H1 (cell line): ENCODE data around the gene C3orf22. TPM values are rescaled to one million over a fixed set of nuclear protein-coding genes. Genes with fewer than 3 reads are reported as not detected.

Experiments used
- CTCF ChIA-PET: fragments of 300-600 bp; sonication (Branson Sonifier 250); formaldehyde crosslinking; loops from one replicate; lab custom pipeline; 2021; ENCODE audit not compliant: partially characterized antibody; lab: Charles Lee
- POLR2A ChIA-PET: fragments of 300-600 bp; sonication (Branson Sonifier 250); formaldehyde crosslinking; loops from one replicate; lab custom pipeline; 2021; ENCODE audit warnings: inconsistent platforms; ENCODE audit not compliant: partially characterized antibody; lab: Charles Lee
- DNase-seq, 2 experiments: peaks; one replicate each; pipeline versions ENCODE4 v3.0.0 to v3.0.0-alpha.2; 2010 to 2022; ENCODE audit warnings: low spot score in 2 of 2, low read depth in 1 of 2, mixed read lengths in 1 of 2
- FAIRE-seq: peaks from 2 replicates; lab custom pipeline; 2011; peaks lifted over from hg19 to GRCh38; lab: Jason Lieb, UNC
- H2AFZ ChIP-seq: 2 replicates; pipeline ENCODE4 v1.8.1; 2012; ENCODE audit warnings: low read length, inconsistent platforms
- H2AK5ac ChIP-seq: 2 replicates; pipeline ENCODE4 v1.6.1; 2013; ENCODE audit warnings: low read depth, low read length
- H2BK120ac ChIP-seq: replicated peaks from 2 replicates; pipeline ENCODE3; 2013; ENCODE audit warnings: low read depth, low read length, inconsistent platforms
- H2BK12ac ChIP-seq: 2 replicates; pipeline ENCODE4 v1.6.1; 2013; ENCODE audit warnings: low read depth, low read length
- H2BK15ac ChIP-seq: 2 replicates; pipeline ENCODE4 v1.6.1; 2013; ENCODE audit warnings: low read length
- H2BK20ac ChIP-seq: 2 replicates; pipeline ENCODE4 v1.6.1; 2013; ENCODE audit warnings: low read length
- H2BK5ac ChIP-seq: 2 replicates; pipeline ENCODE4 v1.6.1; 2013; ENCODE audit warnings: low read depth, low read length
- H3K14ac ChIP-seq: 2 replicates; pipeline ENCODE4 v1.6.1; 2013; ENCODE audit warnings: inconsistent platforms; ENCODE audit not compliant: insufficient read length
- H3K18ac ChIP-seq: 2 replicates; pipeline ENCODE4 v1.6.1; 2013; ENCODE audit warnings: low read length; ENCODE audit errors: extremely low read depth
- H3K23ac ChIP-seq: 2 replicates; pipeline ENCODE4 v1.6.1; 2013; ENCODE audit warnings: inconsistent platforms; ENCODE audit not compliant: insufficient read length
- H3K23me2 ChIP-seq: 2 replicates; pipeline ENCODE4 v1.6.1; 2013; ENCODE audit warnings: low read depth, low read length
- H3K27ac ChIP-seq: 2 replicates; pipeline ENCODE4 v1.6.1; 2011; ENCODE audit warnings: low read depth, low read length, inconsistent platforms
- H3K27me3 ChIP-seq, 4 experiments: replicated peaks in 1 of 4; 1 replicate in 1 of 4; 2 replicates in 3 of 4; pipeline versions ENCODE4 v1.6.1 to v1.8.1; 2011 to 2013; ENCODE audit warnings: low read length in 3 of 4, mild to moderate bottlenecking in 3 of 4, inconsistent platforms in 2 of 4, mixed read lengths in 2 of 4, moderate library complexity in 1 of 4; ENCODE audit not compliant: control insufficient read depth in 3 of 4, insufficient read depth in 3 of 4; ENCODE audit errors: extremely low read depth in 1 of 4
- H3K36me3 ChIP-seq, 4 experiments: 2 replicates each; pipeline versions ENCODE4 v1.6.1 to v1.8.1; 2011 to 2013; ENCODE audit warnings: mild to moderate bottlenecking in 4 of 4, low read length in 3 of 4, moderate library complexity in 2 of 4, control low read depth in 1 of 4, inconsistent platforms in 1 of 4; ENCODE audit not compliant: insufficient read depth in 4 of 4, control insufficient read depth in 2 of 4
- H3K4ac ChIP-seq: replicated peaks from 2 replicates; pipeline ENCODE3; 2013; ENCODE audit warnings: low read length, low read depth, mixed read lengths, inconsistent platforms; ENCODE audit not compliant: insufficient read length
- H3K4me1 ChIP-seq, 4 experiments: replicated peaks in 1 of 4; 1 replicate in 1 of 4; 2 replicates in 3 of 4; pipeline versions ENCODE4 v1.6.1 to v1.8.1; 2011 to 2013; ENCODE audit warnings: low read length in 3 of 4, inconsistent platforms in 2 of 4, mixed read lengths in 1 of 4; ENCODE audit not compliant: insufficient read depth in 4 of 4, control insufficient read depth in 3 of 4
- H3K4me2 ChIP-seq, 2 experiments: 2 replicates each; pipeline versions ENCODE4 v1.6.1 to v1.8.1; 2011 to 2013; ENCODE audit warnings: low read depth in 2 of 2, low read length in 2 of 2, control low read depth in 1 of 2, inconsistent platforms in 1 of 2, mild to moderate bottlenecking in 1 of 2; ENCODE audit not compliant: insufficient read depth in 1 of 2
- H3K4me3 ChIP-seq, 4 experiments: fragments of 200-600, 300-600 bp in 1 of 4; sonication (generic), shearing (Covaris generic), sonication (Bioruptor Twin) in 1 of 4; 2 replicates each; pipeline versions ENCODE4 v1.5.1 to v1.8.1; 2011 to 2016; ENCODE audit warnings: low read length in 4 of 4, low read depth in 3 of 4, control low read depth in 2 of 4, inconsistent platforms in 2 of 4, mild to moderate bottlenecking in 2 of 4, mixed read lengths in 1 of 4, moderate library complexity in 1 of 4; ENCODE audit not compliant: insufficient read depth in 2 of 4; ENCODE audit errors: extremely low read depth in 1 of 4
- H3K56ac ChIP-seq: replicated peaks from 2 replicates; pipeline ENCODE3; 2013; ENCODE audit warnings: low read depth, mild to moderate bottlenecking, mixed read lengths, low read length, inconsistent platforms; ENCODE audit not compliant: insufficient read length
- H3K79me1 ChIP-seq: 2 replicates; pipeline ENCODE4 v1.6.1; 2013; ENCODE audit warnings: low read depth, low read length, control low read depth
- H3K79me2 ChIP-seq, 2 experiments: 2 replicates each; pipeline versions ENCODE4 v1.6.1 to v1.8.1; 2012 to 2013; ENCODE audit warnings: low read length in 2 of 2, mild to moderate bottlenecking in 2 of 2, inconsistent platforms in 1 of 2; ENCODE audit not compliant: insufficient read depth in 2 of 2, control insufficient read depth in 1 of 2
- H3K9ac ChIP-seq, 4 experiments: replicated peaks in 1 of 4; 1 replicate in 1 of 4; 2 replicates in 3 of 4; pipeline versions ENCODE4 v1.6.1 to v1.8.1; 2011 to 2013; ENCODE audit warnings: low read depth in 3 of 4, low read length in 3 of 4, control low read depth in 2 of 4, mild to moderate bottlenecking in 2 of 4, moderate library complexity in 2 of 4, inconsistent platforms in 1 of 4; ENCODE audit errors: extremely low read depth in 1 of 4
- H3K9me3 ChIP-seq, 2 experiments: 2 replicates each; pipeline versions ENCODE4 v1.6.1 to v1.8.1; 2012 to 2013; ENCODE audit warnings: mild to moderate bottlenecking in 2 of 2, moderate library complexity in 2 of 2, control low read depth in 1 of 2, inconsistent platforms in 1 of 2, low read depth in 1 of 2, low read length in 1 of 2, mixed read lengths in 1 of 2; ENCODE audit not compliant: insufficient read depth in 2 of 2
- H4K20me1 ChIP-seq, 2 experiments: replicated peaks in 1 of 2; 2 replicates each; pipeline versions ENCODE3 to v1.8.1; 2011 to 2013; ENCODE audit warnings: inconsistent platforms in 2 of 2, low read length in 2 of 2, mild to moderate bottlenecking in 1 of 2; ENCODE audit not compliant: insufficient read depth in 2 of 2, control insufficient read depth in 1 of 2
- H4K5ac ChIP-seq: 2 replicates; pipeline ENCODE4 v1.6.1; 2013; ENCODE audit warnings: low read length, low read depth, mixed read lengths, inconsistent platforms; ENCODE audit not compliant: insufficient read length
- H4K8ac ChIP-seq: 2 replicates; pipeline ENCODE4 v1.8.0; 2013; ENCODE audit warnings: mild to moderate bottlenecking, moderate library complexity, low read length, inconsistent platforms; ENCODE audit not compliant: insufficient read depth; ENCODE audit errors: extremely low read depth
- H4K91ac ChIP-seq: replicated peaks from 2 replicates; pipeline ENCODE3; 2013; ENCODE audit warnings: low read length, mixed read lengths, inconsistent platforms; ENCODE audit not compliant: insufficient read length
- BACH1 ChIP-seq: IDR thresholded peaks from 2 replicates; pipeline ENCODE4 v1.6.1; 2012; ENCODE audit warnings: low read length, improper control_type of control experiment
- MAFK ChIP-seq: IDR thresholded peaks from 2 replicates; pipeline ENCODE4 v1.6.1; 2012; ENCODE audit warnings: low read depth, mild to moderate bottlenecking, improper control_type of control experiment, low read length
- USF2 ChIP-seq: IDR thresholded peaks from 2 replicates; pipeline ENCODE4 v1.6.1; 2011; ENCODE audit warnings: low read length, improper control_type of control experiment
- WGBS, 2 experiments: shearing (Covaris generic) in 1 of 2; methylation state at CpG; one replicate each; pipeline versions ENCODE4 v1.1.6 to v1.1.7; 2013 to 2015; ENCODE audit warnings: low lambda C conversion rate in 2 of 2, mixed read lengths in 2 of 2, inconsistent platforms in 1 of 2, low coverage in 1 of 2, missing lambda C conversion rate in 1 of 2; ENCODE audit not compliant: insufficient replicate concordance in 2 of 2, insufficient coverage in 1 of 2, insufficient read length in 1 of 2; ENCODE audit errors: extremely low coverage in 1 of 2, missing lambda C conversion rate in 1 of 2; 5-methylcytosine and 5-hydroxymethylcytosine counted together
- polyA plus RNA-seq, 7 experiments: library from polyadenylated mRNA; depleted of rRNA in 3 of 7; stranded (reverse) in 5 of 7; unstranded in 2 of 7; fragments of >200 nt in 5 of 7; fragments of 200-250 nt in 2 of 7; gene quantifications; 1 replicate in 5 of 7; 2 replicates in 1 of 7; 4 replicates in 1 of 7; pipeline versions ENCODE4 v1.2.1 to v1.2.3, GENCODE V29; 2011 to 2013; ENCODE audit warnings: missing spikeins in 2 of 7, mixed read lengths in 2 of 7
- total RNA-seq: library from RNA; stranded (reverse); fragmentation: NEBNext Ultra II Directional; extraction: Animal tissue kit (Norgen Biotek cat#: 25700); gene quantifications from 2 replicates; pipeline ENCODE4 v1.2.1, GENCODE V29; 2021

The C3orf22 gene
- total and polyA plus RNA-seq, 2 of the 8 experiments (the other 6 are each of a cell fraction or from before 2014, with no cell fraction given), result not detected

GRCh38 chr3:126607214-126607908, 48.6 kb upstream of the C3orf22 start:
- no peak overlapping the region for H2BK15ac ChIP-seq

More at GRCh38 chr3:126607214-126607908, 48.6 kb upstream of the C3orf22 start:
- H3K14ac ChIP-seq, result no peak overlapping the region
- H3K4ac ChIP-seq, result no peak overlapping the region
- no peak overlapping the region for H4K5ac ChIP-seq
- POLR2A ChIA-PET, result no interaction called here
- H3K4me2 ChIP-seq, result no peak overlapping the region
- no peak overlapping the region for H2BK120ac ChIP-seq
- FAIRE-seq, result no peak
- H4K91ac ChIP-seq, result no peak overlapping the region
- no peak overlapping the region for H3K4me3 ChIP-seq
- 90% methylated on average over 11 of the region's 11 CpGs; no CpG with 5 or more reads in 1 of the 2 experiments for WGBS, 2 experiments
- no peaks in the 10 kb centered on the region for H3K36me3 ChIP-seq
- H3K9me3 ChIP-seq, result no peaks in the 10 kb centered on the region
- H2BK20ac ChIP-seq, result no peak overlapping the region
- H4K8ac ChIP-seq, result no peak overlapping the region
- H3K56ac ChIP-seq, result no peak overlapping the region
- CTCF ChIA-PET, result interaction anchor here (0.8 to 1.5 kb wide), 2 partner anchors 9 to 28 kb away, joined by 3 read pairs; no protein-coding TSS in a partner anchor
- H2BK5ac ChIP-seq, result no peak overlapping the region
- H3K27me3 ChIP-seq, result no peaks in the 10 kb centered on the region
- no peaks in the 10 kb centered on the region for H3K4me1 ChIP-seq
- H3K18ac ChIP-seq, result no peak overlapping the region; the same call in 1 of the 2 replicates
- no peaks in the 10 kb centered on the region for H3K23me2 ChIP-seq
- DNase-seq, result no peak
- H2AK5ac ChIP-seq, result no peak overlapping the region
- H2BK12ac ChIP-seq, result no peak overlapping the region
- no peak overlapping the region for H3K9ac ChIP-seq
- H4K20me1 ChIP-seq, result no peaks in the 10 kb centered on the region
- H3K79me1 ChIP-seq, result no peaks in the 10 kb centered on the region
- H3K27ac ChIP-seq, result no peak overlapping the region
- no peak overlapping the region for H2AFZ ChIP-seq
- H3K79me2 ChIP-seq, result no peaks in the 10 kb centered on the region
- TF ChIP-seq BACH1, result peak; percentile 63; the same call in 1 of the 2 replicates
- no peak for TF ChIP-seq USF2
- TF ChIP-seq MAFK, result peak; percentile 38; the same call in 1 of the 2 replicates
- no peak overlapping the region for H3K23ac ChIP-seq
